ENCODE measurements around the gene AGPAT2. TPM values are rescaled to one million over a fixed set of nuclear protein-coding genes. Genes with fewer than 3 reads are reported as not detected.
"Not testable (repeated sequence)": the region's sequence is repeated elsewhere in the genome, so short reads cannot be mapped to it uniquely, and the experiment has no call there.

AGPAT2 gene
- total and polyA plus RNA-seq, 2 experiments from 2014 or later, result 125 to 242 TPM

DNA sequence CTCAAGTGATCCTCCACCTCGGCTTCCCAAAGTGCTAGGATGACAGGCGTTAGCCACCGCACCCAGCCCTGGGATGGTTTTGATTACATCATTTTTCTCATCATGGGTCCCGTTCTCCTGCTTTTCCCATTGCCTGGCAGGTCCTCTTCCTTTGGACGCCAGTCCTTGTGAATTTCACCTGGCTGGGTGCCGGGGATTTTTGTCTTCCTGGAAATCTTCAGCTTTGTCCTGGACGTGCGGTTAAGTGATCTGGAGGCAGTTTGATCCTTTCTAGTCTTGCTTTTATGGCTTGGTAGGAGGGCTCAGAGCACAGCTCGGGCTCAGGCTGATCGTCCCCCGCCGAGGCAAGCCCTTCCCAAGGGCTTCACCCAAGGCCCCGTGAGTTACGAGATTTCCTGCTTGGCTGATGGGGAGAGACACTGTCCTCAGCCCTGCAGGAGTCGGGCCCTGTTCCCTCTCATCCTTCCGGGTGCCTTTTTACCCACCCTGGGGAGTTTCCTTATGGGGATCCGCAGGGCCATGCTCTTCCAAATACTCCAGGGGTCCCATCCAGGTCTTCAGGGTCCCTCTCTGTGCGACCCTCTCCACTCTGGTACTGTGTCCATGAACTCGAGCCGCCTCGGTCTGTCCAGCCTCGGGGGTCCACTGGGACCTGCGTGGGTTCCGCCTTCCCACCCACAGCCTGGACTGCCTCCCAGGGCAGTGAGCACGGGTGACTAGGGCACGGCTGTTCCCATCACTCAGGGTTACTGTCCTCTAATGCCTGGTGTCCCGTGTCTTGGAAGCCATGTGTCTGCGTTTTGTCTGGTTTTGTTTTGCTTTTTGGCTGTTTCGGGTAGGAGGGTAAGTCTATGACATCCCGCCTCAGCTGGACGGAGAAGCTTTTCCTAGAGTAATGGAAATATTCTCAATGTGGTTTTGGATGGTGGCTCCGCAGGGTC, 46.8 kb downstream of the AGPAT2 start:
- Histone ChIP-seq H3K4me3 (no peak overlapping the region), H3K4me2 (no peak overlapping the region), H3K36me3 (replicated peaks; ENCODE audit: insufficient read depth, low read depth) (no peaks in the 10 kb centered on the region), H3K79me2 (no peaks in the 10 kb centered on the region), H3K9me2 (replicated peaks; ENCODE audit: insufficient read depth) (no peaks in the 10 kb centered on the region), H2AFZ (no peak overlapping the region), H3K9me3 (ENCODE audit: low read depth) (no peaks in the 10 kb centered on the region), H3K27me3 (no peaks in the 10 kb centered on the region), H4K20me1 (ENCODE audit: insufficient read depth, poor library complexity, severe bottlenecking) (no peaks in the 10 kb centered on the region), H3K4me1 (ENCODE audit: insufficient read depth) (peaks cover 13% of the 10 kb centered on the region), H3K27ac (no peak overlapping the region)
- DNase-seq (ENCODE audit: low spot score), result no peak
- TF ChIP-seq EZH2 (IDR thresholded peaks at IDR 0.05; ENCODE audit: borderline replicate concordance) (no peak), EZH2phosphoT487 (IDR thresholded peaks at IDR 0.05; ENCODE audit: low read depth, severe bottlenecking, unreplicated experiment) (no peak)
- TF ChIP-seq, protein P1, sequence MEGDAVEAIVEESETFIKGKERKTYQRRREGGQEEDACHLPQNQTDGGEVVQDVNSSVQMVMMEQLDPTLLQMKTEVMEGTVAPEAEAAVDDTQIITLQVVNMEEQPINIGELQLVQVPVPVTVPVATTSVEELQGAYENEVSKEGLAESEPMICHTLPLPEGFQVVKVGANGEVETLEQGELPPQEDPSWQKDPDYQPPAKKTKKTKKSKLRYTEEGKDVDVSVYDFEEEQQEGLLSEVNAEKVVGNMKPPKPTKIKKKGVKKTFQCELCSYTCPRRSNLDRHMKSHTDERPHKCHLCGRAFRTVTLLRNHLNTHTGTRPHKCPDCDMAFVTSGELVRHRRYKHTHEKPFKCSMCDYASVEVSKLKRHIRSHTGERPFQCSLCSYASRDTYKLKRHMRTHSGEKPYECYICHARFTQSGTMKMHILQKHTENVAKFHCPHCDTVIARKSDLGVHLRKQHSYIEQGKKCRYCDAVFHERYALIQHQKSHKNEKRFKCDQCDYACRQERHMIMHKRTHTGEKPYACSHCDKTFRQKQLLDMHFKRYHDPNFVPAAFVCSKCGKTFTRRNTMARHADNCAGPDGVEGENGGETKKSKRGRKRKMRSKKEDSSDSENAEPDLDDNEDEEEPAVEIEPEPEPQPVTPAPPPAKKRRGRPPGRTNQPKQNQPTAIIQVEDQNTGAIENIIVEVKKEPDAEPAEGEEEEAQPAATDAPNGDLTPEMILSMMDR (IDR thresholded peaks at IDR 0.05; ENCODE audit: poor library complexity), result no peak
- 82% methylated on average over 32 of the region's 32 CpGs for WGBS (ENCODE audit: low lambda C conversion rate, missing lambda C conversion rate)

DNA sequence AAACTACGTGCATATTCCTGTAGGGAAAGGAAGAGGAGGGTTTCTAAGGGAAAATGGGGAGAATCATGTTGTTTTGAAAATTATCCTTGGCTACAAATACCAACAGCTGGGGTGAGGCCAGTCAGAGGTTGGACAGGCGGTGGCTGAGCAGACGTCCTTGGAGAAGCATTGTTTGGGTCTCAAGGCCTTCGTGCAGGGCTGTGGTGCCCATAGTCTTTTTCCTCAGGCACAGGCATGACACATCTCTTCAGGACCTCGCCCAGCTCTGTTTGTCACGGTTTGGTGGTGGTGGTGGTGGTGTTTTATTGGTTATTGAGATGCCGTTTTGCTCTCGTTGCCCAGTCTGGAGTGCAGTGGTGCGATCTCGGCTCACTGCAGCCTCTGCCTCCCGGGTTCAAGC, 52.4 kb downstream of the AGPAT2 start:
- Histone ChIP-seq H3K27me3 (peaks cover 6% of the 10 kb centered on the region), H2AFZ (no peak overlapping the region), H3K79me2 (no peaks in the 10 kb centered on the region), H3K9me3 (ENCODE audit: low read depth) (no peaks in the 10 kb centered on the region), H3K27ac (no peak overlapping the region), H4K20me1 (ENCODE audit: insufficient read depth, poor library complexity, severe bottlenecking) (no peaks in the 10 kb centered on the region), H3K4me3 (no peak overlapping the region), H3K36me3 (replicated peaks; ENCODE audit: insufficient read depth, low read depth) (no peaks in the 10 kb centered on the region), H3K4me1 (ENCODE audit: insufficient read depth) (no peaks in the 10 kb centered on the region), H3K4me2 (no peak overlapping the region), H3K9me2 (replicated peaks; ENCODE audit: insufficient read depth) (no peaks in the 10 kb centered on the region)
- no peak for DNase-seq (ENCODE audit: low spot score)
- TF ChIP-seq, protein P1 (IDR thresholded peaks at IDR 0.05; ENCODE audit: poor library complexity), result no peak
- TF ChIP-seq EZH2 (IDR thresholded peaks at IDR 0.05; ENCODE audit: borderline replicate concordance) (no peak), EZH2phosphoT487 (IDR thresholded peaks at IDR 0.05; ENCODE audit: low read depth, severe bottlenecking, unreplicated experiment) (no peak)
- 88% methylated on average over 11 of the region's 11 CpGs for WGBS (ENCODE audit: low lambda C conversion rate, missing lambda C conversion rate)

DNA sequence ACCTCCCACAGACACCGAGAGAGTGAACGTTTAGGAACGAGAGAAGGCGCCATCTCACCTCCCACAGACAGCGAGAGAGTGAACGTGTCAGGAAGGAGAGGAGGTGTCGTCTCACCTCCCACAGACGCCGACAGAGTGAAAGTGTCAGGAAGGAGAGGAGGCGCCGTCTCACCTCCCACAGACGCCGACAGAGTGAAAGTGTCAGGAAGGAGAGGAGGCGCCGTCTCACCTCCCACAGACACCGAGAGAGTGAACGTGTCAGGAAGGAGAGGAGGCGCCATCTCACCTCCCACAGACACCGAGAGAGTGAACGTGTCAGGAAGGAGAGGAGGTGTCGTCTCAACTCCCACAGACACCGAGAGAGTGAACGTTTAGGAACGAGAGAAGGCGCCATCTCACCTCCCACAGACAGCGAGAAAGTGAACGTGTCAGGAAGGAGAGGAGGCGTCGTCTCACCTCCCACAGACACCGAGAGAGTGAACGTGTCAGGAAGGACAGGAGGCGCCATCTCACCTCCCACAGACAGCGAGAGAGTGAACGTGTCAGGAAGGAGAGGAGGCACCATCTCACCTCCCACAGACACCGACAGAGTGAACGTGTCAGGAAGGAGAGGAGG, 54.7 kb downstream of the AGPAT2 start:
- not testable (repeated sequence) for H2AFZ ChIP-seq; H3K36me3 ChIP-seq (replicated peaks; ENCODE audit: insufficient read depth, low read depth); H3K27me3 ChIP-seq; H4K20me1 ChIP-seq (ENCODE audit: insufficient read depth, poor library complexity, severe bottlenecking); H3K27ac ChIP-seq; H3K9me2 ChIP-seq (replicated peaks; ENCODE audit: insufficient read depth); H3K4me2 ChIP-seq; H3K4me3 ChIP-seq; H3K9me3 ChIP-seq (ENCODE audit: low read depth); H3K79me2 ChIP-seq; H3K4me1 ChIP-seq (ENCODE audit: insufficient read depth); DNase-seq (ENCODE audit: low spot score)
- WGBS (ENCODE audit: low lambda C conversion rate, missing lambda C conversion rate), result 94% methylated on average over 34 of the region's 36 CpGs

DNA sequence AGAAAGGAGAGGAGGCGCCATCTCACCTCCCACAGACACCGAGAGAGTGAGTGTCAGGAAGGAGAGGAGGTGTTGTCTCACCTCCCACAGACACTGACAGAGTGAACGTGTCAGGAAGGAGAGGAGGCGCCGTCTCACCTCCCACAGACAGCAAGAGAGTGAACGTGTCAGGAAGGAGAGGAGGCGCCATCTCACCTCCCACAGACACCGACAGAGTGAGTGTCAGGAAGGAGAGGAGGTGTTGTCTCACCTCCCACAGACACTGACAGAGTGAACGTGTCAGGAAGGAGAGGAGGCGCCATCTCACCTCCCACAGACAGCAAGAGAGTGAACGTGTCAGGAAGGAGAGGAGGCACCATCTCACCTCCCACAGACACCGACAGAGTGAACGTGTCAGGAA, 55.2 kb downstream of the AGPAT2 start:
- H3K27me3 ChIP-seq; H3K4me2 ChIP-seq; H3K79me2 ChIP-seq; H3K4me1 ChIP-seq (ENCODE audit: insufficient read depth); H3K36me3 ChIP-seq (replicated peaks; ENCODE audit: insufficient read depth, low read depth); H2AFZ ChIP-seq; H3K4me3 ChIP-seq; DNase-seq (ENCODE audit: low spot score); H4K20me1 ChIP-seq (ENCODE audit: insufficient read depth, poor library complexity, severe bottlenecking); H3K9me3 ChIP-seq (ENCODE audit: low read depth); H3K27ac ChIP-seq; H3K9me2 ChIP-seq (replicated peaks; ENCODE audit: insufficient read depth): not testable (repeated sequence)
- WGBS (ENCODE audit: low lambda C conversion rate, missing lambda C conversion rate), result 96% methylated on average over 5 of the region's 13 CpGs
